Skin epidermis (tissue), 12 donors: ENCODE measurements around the gene TANC2.
"Not testable (repeated sequence)": the region's sequence is repeated elsewhere in the genome, so short reads cannot be mapped to it uniquely, and the experiment has no call there.

Source experiments
- H3K27ac ChIP-seq, 21 experiments: fragments of 200-600 bp; sonication (generic) in 11 of 21; one replicate each; pipeline ENCODE4 v1.5.0; 2020; ENCODE audit warnings: mild to moderate bottlenecking in 3 of 21, inconsistent platforms in 2 of 21, moderate library complexity in 2 of 21
- H3K4me3 ChIP-seq, 7 experiments: fragments of 200-600 bp; sonication (generic) in 2 of 7; one replicate each; pipeline ENCODE4 v1.5.0; 2020; ENCODE audit warnings: inconsistent platforms in 2 of 7, mild to moderate bottlenecking in 2 of 7, moderate library complexity in 1 of 7

TANC2 gene

DNA sequence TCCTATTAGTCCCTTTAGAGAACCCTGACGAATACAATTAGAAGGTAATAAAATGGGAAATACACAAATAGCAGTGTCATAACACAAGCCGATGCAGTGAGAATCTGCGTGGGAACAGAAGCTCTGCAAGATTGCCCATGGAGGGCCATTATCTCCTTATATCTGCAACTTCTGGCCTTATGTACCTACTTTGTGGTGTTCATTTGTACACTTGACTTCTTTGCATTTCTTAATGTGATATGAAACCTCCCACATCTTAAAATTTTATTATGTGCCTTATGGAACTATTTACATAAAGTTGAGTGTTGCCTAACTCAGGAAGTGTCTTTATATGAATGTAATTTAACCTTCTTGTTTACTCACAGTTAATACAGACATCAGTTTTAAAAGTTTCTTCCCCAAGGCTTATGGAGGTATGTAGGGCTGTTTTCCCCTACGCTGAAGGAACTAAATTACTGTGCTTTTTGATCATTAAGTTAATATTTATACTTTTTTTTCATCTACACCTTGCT, 10.1 kb upstream of the TANC2 start:
- H3K4me3 ChIP-seq, result no peak overlapping the region
- H3K27ac ChIP-seq, result no peak overlapping the region

DNA sequence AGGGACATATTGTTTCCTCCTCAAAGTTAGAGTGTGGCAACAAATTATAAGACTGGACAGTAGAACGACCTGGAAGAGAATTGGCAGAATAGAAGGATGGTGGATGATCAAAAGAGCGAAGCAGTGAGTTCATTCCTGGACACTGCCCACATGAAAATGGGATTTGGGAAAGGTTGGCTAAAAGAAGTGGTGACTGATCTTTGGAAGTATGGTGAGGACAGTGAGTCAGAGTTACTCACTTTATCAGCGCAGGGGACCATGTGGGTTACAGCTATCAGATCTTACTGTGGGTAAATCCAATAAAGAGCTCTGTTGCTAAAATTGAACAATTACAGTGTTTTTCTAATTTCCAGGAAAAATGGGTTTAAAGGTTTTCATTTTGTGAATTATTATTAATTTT, 2.7 kb upstream of the TANC2 start:
- no peak overlapping the region for H3K27ac ChIP-seq

DNA sequence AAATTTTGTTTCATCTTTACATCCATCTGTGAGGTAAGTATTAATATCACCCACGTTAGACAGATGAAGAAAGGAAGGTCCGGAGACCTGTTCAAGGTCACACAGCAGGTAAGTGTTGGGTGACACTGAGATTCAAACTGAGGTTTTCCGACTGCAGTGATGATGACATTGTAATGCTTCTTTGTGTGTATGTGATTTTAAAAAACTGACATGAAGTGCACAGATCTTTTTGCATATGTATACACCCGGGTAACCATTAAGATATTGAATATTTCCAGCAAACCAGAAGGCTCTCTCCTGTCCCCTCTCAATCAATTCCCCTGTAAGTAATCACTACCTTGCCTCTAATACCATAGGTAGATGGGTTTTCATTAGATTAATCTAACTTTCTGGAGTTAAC, 1.5 kb upstream of the TANC2 start:
- H3K4me3 ChIP-seq, result no peak overlapping the region

More for the DNA sequence above, 2.7 kb upstream of the TANC2 start:
- H3K4me3 ChIP-seq, result no peak overlapping the region

DNA sequence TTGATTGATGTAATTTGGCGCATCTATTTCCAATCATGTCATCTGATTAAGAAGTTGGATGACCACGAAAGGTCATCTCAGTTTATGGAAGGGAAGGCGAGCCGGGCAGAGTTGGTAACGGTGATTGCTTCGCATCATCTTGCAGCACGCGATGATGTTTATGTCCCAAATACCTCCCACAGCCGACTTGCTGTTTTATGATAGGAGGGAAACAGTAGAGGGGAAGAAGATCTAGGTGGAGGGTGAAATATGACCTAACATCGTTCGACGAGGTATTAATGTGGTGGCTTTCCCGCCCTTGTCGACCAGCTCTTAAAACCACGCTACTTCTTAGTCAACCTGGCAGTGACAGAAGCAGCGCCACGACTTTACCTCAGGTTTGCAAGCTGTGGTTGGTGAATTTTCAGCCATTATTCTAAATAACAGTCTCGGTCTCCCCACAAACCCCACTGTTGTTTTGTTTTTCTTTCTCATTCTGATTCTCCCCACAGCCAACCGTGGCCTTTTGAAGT, 805 bp upstream of the TANC2 start:
- Histone ChIP-seq H3K4me3 (peak overlapping the region in 6 of 7 experiments; percentile 74 to 96 (median 86)), H3K27ac (peak overlapping the region in 20 of 21 experiments; percentile 2 to 96 (median 82))

More for the DNA sequence above, 1.5 kb upstream of the TANC2 start:
- H3K27ac ChIP-seq, result no peak overlapping the region

DNA sequence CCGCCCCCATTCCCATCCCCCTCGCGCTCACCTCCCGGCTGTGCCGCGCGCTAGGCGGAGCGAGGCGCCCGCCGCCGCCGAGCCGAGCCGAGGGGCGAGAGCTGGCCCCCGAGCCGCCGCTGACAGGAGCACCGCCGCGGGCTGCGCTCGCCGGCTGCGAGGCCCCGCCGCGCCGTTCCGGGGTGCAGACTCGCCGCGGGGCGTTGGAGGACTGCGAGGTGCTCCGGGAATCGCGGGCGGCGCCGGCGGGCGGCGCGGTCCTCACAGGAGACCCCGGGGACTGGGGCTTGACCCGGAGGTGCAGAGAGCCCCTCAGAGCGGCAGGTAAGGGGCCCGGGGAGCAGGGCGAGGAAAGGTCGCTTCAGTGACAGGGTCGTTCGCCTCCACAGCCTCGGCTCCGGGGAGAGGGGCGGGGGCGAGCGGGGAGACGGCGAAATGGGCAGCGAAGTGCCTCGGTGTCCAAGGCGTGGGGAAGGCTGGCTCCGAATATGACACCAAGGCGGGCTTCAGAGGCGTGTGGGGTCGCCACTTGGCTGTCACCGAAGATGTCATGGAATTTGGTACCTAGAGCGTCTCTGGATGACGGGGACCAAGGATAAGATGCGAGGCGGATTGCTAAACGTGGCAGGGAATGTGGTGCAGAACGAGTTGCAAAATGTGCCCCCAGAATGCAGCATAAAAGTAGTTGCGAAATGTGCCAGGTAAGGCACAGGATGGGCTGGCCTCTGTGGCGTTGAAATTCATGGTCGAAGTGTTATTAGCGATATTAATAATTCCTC, 580 bp downstream of the TANC2 start:
- H3K27ac ChIP-seq, result peak overlapping the region; percentile 33 to 96 (median 88)
- H3K4me3 ChIP-seq, result peak overlapping the region; percentile 74 to 96 (median 85)

DNA sequence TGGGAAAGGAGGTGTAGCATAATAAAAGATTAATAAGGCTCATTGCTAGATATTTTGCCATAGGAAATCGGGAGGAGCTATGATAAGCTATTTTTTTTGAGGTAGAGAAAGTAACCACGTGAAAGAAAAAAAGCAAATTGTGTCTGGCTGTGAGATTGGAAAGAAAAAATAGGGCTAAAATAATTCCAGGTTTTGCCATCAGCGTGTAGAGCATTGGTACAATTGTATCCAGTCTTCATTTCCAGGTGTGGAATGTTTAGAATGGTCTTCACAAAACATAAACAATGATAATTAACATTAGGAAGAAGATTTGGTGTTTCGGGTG, 1.1 kb downstream of the TANC2 start:
- Histone ChIP-seq H3K27ac (peak overlapping the region in 18 of 21 experiments; percentile 55 to 96 (median 88)), H3K4me3 (peak overlapping the region; percentile 74 to 96 (median 85))

DNA sequence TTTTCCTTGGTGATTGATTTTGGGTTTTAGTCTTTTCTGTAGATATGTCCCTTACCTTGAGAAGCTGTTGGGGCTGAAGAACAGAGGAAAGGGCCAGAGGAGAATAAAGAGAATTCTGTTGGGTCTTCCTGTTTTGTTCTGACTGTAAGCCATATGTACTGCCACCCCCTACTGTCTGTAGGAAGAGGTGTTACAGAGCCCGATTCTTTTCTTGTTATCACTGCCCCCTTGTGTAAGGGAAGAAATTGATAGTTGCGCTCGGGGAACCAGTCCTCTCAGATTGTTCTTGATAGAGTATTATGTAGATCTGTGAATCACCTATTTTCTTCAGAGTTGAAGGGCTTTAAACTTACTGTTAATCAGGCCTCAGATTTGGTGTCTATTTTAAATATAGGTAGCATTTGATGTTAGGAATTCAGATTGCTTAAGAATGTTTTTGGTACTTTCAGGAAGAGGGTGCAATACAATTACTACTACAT, 2.4 kb downstream of the TANC2 start:
- H3K27ac ChIP-seq, result no peak overlapping the region
- peak overlapping the region in 4 of 7 experiments; percentile 11 to 96 (median 86) for H3K4me3 ChIP-seq

DNA sequence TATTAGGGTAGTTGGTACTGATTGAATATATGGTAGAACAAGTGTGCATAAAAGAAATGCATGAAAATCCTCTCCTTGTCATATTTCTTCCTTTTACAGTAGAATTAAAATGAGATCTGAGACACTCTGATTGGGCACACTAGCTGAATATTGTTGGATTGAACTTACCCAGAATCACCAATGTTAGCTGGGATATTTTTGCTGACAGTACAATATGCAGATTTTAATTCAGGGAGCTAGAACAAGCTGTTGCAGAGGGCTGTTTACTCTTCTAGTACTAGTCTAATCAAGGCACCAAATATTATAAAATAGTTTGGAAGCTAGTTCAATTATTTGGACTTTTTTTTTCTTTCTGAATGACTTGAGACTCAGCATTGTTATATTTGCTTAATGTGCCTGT, 4.6 kb downstream of the TANC2 start:
- no peak overlapping the region for H3K27ac ChIP-seq
- H3K4me3 ChIP-seq, result no peak overlapping the region

DNA sequence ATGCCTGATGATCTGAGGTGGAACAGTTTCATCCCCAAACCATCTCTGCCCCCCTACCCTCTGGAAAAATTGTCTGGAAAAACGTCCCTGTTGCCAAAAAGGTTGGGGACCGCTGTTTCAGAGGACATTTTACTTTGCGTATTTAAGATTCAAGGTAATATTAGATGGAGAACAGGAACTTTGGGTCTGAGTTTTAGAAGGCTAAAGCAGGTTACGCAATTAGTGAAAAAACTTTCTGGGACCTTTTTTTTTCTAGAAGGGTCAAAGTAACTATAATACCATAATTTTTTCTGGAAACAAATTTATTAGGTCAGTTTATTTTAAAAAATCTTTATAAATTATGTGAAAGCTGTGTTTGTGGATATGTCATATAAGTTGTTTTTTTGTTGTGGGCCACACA, 5.8 kb downstream of the TANC2 start:
- Histone ChIP-seq H3K27ac (no peak overlapping the region), H3K4me3 (no peak overlapping the region)

DNA sequence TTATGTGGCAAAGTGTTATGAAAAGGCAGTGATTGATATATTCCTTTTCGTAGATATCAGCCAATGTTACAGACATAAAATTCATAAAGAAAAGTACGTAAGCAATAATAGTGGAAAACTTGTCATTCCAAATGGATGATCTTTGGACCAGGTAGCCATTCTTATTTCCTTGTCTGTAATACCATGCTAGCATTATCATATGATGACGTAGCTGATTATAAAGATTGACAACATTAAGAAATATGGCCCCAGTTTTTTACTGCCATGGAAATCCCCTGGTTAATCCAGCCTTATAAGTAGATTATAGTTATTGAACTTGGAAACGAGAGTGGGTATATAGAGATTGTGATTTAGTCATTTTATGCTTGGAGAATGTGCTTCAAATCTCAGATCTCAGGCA, 8.8 kb downstream of the TANC2 start:
- no peak overlapping the region for H3K4me3 ChIP-seq
- H3K27ac ChIP-seq, result no peak overlapping the region

DNA sequence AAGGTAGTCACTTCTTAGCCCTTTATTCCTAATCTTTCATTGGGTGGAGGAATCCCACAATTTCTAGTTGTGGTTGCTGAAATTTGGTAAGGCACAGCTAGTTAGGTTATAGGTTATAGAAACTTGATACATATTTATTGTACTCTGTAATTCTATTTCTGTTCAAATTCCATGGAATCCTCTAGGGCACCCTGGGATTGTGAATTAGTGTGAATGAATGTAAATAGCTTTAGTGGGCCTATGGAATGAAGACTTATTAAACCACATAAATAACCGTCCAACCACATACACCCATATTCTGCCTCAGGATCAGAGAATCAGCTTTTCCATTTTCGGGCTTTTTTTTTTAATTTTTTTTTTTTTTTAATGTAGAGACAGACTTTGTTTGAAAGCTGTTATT, 9.2 kb downstream of the TANC2 start:
- no peak overlapping the region for H3K27ac ChIP-seq
- no peak overlapping the region for H3K4me3 ChIP-seq

DNA sequence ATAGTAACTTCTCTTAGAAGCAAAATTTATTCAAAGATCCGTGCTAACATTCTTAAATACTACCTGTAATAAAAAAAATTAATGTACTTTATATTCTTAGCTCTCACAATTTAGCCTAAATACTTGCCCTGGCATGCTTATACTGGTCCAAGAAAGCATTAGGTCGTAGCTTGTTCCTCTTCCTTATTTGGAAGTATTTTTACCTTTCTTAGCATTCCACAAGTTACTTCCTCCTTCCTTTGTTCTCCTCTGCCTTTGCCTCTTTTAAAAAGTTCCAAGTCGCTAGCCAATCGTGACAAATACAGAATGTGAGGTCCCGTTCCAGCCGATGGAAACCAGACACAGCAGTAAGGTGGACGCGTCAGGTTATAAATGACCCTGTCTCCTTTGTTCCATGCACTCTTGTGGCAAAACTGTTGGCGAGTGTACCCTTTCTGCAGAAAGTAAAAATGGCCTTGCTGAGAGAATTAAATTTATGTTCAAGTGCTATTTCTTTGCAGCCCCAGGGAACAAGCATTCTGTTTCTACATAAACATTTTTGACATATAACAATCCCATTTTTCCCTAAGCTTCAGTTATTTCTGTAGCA, 10.7 kb downstream of the TANC2 start:
- not testable (repeated sequence) for H3K27ac ChIP-seq, H3K4me3 ChIP-seq

DNA sequence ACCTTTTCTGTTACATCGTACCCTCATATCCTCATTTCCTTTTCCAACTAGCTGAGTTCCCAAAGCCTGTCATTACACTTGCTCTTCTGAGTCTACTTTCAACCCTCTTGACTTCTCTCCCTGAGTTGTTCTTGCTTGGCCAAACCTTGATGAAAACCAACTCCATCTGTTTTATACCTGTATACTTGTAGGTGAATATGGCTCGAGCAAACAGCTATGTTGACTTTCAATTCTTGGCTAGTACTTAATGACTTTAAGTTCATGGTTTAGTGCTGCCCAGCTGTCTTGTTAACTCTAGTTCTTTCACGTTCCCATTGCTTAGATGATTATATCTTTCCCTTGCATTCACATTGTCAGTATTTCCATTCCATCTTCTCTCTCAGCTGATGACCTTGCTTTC, 14.8 kb downstream of the TANC2 start:
- Histone ChIP-seq H3K4me3 (no peak overlapping the region), H3K27ac (no peak overlapping the region)

DNA sequence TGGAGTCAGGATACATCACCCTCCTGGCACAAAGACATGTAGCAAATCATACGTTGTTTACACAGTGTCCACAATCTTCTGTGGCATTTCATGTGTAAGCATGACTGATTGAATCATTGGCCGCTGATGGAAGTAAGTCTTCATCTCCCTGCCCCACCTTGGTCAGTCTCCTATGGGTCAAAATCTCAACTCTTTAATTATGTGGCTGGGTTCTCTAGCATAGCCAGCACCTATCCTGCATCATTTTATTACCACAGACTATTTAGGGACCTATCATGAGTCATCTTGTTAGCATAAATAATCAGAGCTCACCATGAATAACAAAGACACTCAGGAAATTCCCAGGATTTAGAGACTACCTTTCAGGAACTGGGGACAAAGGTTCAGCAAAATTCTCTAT, 15.9 kb downstream of the TANC2 start:
- Histone ChIP-seq H3K4me3 (no peak overlapping the region), H3K27ac (no peak overlapping the region)

DNA sequence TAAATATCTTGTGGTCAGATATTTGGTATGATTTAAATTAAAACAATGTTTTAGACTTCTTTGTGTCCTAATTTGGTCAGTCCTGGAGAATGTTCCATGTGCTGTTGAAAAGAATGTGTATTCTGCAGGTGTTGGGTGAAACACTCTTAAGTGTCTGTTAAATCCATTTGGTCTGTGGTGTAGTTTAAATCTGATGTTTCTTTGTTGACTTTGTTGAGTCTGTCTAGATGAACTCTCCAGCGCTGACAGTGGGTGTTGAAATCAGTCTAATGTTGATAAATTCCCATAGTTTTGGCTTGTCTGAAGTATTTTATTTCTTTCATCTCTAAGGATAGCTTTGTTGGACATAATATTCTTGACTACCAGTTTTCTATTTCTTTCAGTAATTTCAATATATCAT, 18.8 kb downstream of the TANC2 start:
- Histone ChIP-seq H3K27ac (no peak overlapping the region), H3K4me3 (no peak overlapping the region)

DNA sequence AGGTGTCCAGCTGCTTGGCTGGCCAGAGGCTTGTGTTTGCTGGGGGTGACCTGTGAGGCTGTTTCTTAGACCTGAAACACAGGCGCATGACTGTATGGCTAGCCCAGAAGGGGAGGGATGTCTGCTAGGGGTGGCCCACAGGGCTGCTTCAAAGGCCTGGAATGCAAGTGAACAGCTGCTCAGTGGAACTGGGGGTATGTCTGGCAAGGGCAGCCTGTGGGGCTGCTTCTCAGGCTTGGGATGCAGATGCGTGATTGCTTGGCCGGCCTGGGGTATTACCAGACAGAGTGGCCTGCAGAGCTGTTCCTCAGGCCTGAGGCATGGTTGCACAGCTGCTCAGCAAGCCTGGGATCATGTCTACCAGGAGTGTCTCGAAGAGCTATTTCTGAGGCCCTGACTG, 20.5 kb downstream of the TANC2 start:
- no peak overlapping the region for H3K27ac ChIP-seq
- H3K4me3 ChIP-seq, result no peak overlapping the region

DNA sequence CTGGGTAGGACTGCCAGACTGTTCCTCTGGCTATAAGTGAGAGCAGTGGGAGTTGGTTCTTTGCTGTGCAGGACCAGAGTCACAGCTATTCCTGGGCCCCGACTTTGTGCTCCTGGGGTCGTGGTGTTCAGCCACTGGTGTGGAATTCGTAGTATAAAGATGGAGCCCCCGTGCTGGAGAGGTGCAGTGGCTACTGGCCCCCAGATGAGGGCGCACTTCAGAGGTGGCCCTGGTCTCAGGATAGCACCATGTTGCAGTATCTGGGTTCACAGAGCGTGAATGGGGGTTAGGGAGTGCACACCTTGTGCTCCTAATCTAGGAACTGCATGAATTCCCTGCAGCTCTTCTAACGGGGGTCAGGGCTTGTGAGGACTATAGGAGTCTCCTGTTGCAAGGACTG, 21.1 kb downstream of the TANC2 start:
- H3K4me3 ChIP-seq, result no peak overlapping the region
- no peak overlapping the region for H3K27ac ChIP-seq

DNA sequence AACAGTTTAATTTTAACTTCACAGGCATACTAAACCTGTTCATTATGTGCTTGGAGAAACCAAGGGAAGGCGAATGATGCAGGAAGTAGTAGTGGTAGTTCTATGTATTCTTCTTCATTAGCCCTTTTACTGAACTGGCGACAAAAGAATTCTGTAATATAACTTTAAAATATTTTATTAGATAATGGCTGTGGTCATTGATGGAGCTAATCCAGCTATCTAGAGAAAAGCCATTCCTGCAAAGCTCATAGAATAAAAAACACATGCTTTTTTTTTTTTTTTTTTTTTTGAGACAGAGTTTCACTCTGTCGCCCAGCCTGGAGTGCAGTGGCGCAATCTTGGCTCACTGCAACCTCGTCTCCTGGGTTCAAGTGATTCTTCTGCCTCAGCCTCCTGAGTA, 23.5 kb downstream of the TANC2 start:
- Histone ChIP-seq H3K4me3 (no peak overlapping the region), H3K27ac (no peak overlapping the region)

DNA sequence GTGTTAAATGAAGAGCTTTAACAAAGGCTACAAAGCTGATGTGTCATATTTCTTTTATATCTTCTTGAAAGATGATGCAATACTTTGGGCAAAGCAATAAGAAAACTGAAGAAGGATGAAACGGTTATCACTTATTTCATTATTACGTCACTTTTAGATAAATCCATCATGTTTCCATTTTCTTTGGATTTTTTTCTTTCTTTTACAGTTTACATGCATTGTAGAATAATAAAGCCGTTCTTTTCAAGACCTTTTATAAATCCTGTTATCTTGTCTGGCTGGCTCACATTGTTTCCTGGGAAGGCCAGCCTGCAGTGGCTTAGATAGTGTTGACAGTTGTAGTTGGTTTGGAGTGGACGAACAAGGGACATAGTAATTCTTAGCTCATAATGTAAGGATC, 28.9 kb downstream of the TANC2 start:
- Histone ChIP-seq H3K4me3 (no peak overlapping the region), H3K27ac (peak overlapping the region in 1 of 21 experiments; percentile 4)

DNA sequence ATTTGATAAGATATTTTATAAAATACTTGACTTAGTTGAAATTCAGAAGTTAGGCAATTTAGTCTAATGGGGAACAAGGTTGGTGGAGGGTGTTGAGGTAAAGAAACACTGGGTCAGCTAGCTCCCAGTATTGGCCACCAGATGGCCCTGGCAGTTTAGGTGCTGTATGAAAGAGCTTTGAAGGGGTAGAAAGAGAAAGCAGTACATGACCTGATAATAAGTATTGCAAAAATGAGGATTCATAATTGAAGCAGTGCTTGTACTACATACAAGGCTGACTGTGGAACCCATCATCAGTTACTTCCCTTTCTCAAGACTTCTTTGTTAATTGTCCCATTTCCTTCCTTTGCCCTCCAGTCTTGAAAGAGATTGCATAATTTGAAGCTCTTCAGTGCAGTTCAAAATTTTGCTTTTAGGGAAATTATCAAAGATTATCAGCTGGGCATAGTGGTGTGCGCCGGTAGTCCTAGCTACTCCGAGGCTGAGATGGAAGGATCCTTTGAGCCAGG, 29.4 kb downstream of the TANC2 start:
- Histone ChIP-seq H3K4me3 (no peak overlapping the region), H3K27ac (peak overlapping the region in 2 of 21 experiments; percentile 3 to 4)

DNA sequence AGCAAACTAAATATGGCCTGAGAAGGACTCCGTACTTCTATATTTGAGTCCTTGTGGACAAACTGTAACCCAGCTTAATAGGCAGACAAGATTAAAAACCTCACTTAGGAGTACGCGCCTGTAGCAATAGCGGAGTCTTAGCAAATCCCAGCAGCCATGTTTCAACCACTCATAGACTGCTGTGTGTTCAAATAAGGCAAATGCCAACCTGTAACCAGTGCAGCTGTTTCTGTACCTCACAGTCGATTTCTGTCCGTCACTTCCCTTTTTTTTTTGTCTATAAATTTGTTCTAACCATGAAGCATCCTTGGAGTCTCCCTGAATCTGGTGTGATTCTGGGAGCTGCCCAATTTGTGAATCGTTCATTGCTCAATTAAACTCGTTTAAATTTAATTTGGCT, 30.2 kb downstream of the TANC2 start:
- H3K4me3 ChIP-seq, result no peak overlapping the region
- no peak overlapping the region for H3K27ac ChIP-seq
